Naive B cell (primary cell): ENCODE results near the gene AMOTL2. TPM values are rescaled to one million over a fixed set of nuclear protein-coding genes. Genes with fewer than 3 reads are reported as not detected.

ENCODE experiments used
- ATAC-seq, 2 donors: fragments of 150-1000 bp; cut with Tn5 transposase; 2 replicates each; pipeline ENCODE4 v1.10.0; 2021; ENCODE audit warnings: low read depth in 2 of 2, mild to moderate bottlenecking in 2 of 2, moderate library complexity in 2 of 2
- DNase-seq: peaks from one replicate; pipeline ENCODE4 v3.0.0; 2022
- H3K27ac Mint-ChIP-seq, 6 donors: one replicate each; pipeline ENCODE4 v1.8.0; 2020 to 2022; ENCODE audit warnings: mild to moderate bottlenecking in 6 of 6, mixed read lengths in 6 of 6, moderate library complexity in 5 of 6, inconsistent platforms in 2 of 6
- H3K27me3 Mint-ChIP-seq, 3 donors: one replicate each; pipeline ENCODE4 v1.8.0; 2021 to 2022; ENCODE audit warnings: mixed read lengths in 3 of 3, mild to moderate bottlenecking in 1 of 3
- H3K36me3 Mint-ChIP-seq, 2 donors: one replicate each; pipeline ENCODE4 v1.8.0; 2020 to 2022; ENCODE audit warnings: mixed read lengths in 2 of 2, inconsistent platforms in 1 of 2, mild to moderate bottlenecking in 1 of 2
- H3K4me1 Mint-ChIP-seq, 3 donors: one replicate each; pipeline ENCODE4 v1.8.0; 2020 to 2022; ENCODE audit warnings: mixed read lengths in 3 of 3, inconsistent platforms in 1 of 3, mild to moderate bottlenecking in 1 of 3, moderate library complexity in 1 of 3
- H3K4me3 Mint-ChIP-seq, 8 donors: one replicate each; pipeline ENCODE4 v1.8.0; 2020 to 2022; ENCODE audit warnings: mild to moderate bottlenecking in 8 of 8, mixed read lengths in 8 of 8, moderate library complexity in 8 of 8, inconsistent platforms in 2 of 8
- H3K9me3 Mint-ChIP-seq, 7 donors: one replicate each; pipeline ENCODE4 v1.8.0; 2020 to 2022; ENCODE audit warnings: mixed read lengths in 7 of 7, mild to moderate bottlenecking in 5 of 7, inconsistent platforms in 2 of 7, moderate library complexity in 1 of 7
- polyA plus RNA-seq, 6 donors: library from polyadenylated mRNA; unstranded; fragments of 300-500 nt; fragmentation: Illumina TruSeq; gene quantifications; one replicate each; pipeline ENCODE4 v1.2.3, GENCODE V29; 2021; ENCODE audit warnings: low read depth in 6 of 6

Gene AMOTL2
- polyA plus RNA-seq, 6 donors from 2014 or later = not detected

DNA sequence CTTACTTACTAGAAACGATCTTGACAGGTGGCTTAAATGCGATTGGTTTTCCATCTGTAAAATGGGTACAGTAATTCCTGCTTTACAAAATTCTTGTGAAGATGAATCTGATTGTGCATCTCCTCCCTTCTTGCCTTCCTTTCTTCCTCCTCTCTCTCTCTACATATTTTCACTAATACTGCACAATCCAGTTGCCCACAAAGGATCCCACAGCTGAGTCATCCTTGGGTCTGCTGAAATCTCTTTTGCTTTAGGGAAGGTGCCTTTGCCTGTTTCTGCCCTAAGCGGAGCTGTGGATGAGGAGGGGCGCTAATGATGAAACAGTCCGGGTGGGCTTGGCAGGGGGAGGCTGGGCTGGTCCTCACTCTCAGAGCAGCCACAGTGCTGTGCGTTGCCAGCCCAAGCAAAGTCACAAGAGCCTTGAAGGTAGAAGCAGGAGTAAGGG, 46.1 kb downstream of the AMOTL2 start:
- ATAC-seq (no peak), DNase-seq (no peak)
- Mint-ChIP-seq H3K4me1 (no peaks in the 10 kb centered on the region), H3K9me3 (no peaks in the 10 kb centered on the region), H3K4me3 (no peak overlapping the region), H3K36me3 (no peaks in the 10 kb centered on the region), H3K27me3 (peaks cover 18 to 47% (median 29%) of the 10 kb centered on the region in 3 donors), H3K27ac (peak overlapping the region in 1 of 6 donors; percentile 28)

DNA sequence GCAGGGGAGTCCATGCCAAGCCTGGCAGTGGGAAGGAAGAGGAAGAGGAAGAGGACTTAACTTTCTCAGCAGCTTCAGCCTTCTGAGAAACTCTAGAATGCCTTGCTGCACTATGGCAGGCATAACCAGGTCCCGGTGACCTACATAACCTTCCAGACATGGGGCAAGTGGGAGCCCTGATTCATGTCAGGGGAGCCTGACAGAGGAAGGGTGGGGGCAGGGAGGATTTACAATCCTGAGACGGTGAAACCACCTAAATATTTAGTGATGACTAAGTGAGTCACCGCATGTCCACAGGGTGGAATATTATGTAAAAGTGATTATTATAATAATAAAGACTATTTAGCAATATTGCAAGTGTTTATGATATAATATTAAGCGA, 46.7 kb downstream of the AMOTL2 start:
- Mint-ChIP-seq H3K4me3 (no peak overlapping the region), H3K9me3 (no peaks in the 10 kb centered on the region)
- no peak for ATAC-seq

DNA sequence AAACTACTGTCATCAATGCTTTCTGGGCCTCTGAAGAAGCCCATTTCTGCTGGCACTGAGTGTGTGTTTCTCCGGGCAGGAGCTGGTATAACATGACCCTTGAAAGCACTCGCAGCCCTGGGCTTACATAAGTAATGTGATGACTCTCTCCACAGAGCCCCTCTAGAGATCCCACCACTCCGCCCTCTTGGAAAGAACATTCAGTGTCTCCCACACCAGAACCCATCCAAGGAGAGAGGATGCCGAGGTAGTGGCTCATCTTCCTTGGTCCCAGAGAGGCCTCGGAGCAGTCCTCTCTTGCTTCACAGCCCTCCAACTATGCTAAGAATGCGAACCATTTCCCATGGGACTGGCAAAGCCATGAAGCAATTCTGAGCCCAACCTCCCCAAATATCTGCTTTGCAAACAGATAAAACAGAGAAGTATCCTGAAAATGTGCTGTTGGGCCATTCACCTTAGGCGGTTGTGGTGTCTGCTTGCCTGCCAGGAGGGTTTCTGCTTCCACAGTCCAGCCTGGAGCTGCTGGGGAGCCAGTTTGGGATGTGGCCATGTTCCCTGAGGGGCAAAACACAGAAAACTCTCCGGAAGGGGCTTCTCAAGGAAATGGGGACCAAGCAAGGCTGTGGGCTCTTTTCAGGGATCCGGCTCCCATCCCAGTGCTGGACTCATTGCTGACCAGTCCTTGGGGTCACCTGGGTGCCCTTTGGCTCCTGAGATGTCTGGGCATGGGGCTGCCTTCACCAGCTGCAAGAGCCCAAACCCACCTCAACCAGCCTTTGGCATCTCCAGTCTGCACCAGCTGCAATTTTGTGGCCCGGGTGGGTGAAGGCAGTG, 47.3 kb downstream of the AMOTL2 start:
- Mint-ChIP-seq H3K4me1 (no peaks in the 10 kb centered on the region), H3K9me3 (no peaks in the 10 kb centered on the region), H3K4me3 (no peak overlapping the region), H3K27me3 (peaks cover 24 to 45% (median 27%) of the 10 kb centered on the region in 3 donors), H3K36me3 (no peaks in the 10 kb centered on the region), H3K27ac (no peak overlapping the region)
- DNase-seq (no peak), ATAC-seq (no peak)

More for the DNA sequence above, 46.7 kb downstream of the AMOTL2 start:
- Mint-ChIP-seq H3K27me3 (peaks cover 24 to 49% (median 30%) of the 10 kb centered on the region in 3 donors), H3K36me3 (no peaks in the 10 kb centered on the region), H3K27ac (no peak overlapping the region), H3K4me1 (no peaks in the 10 kb centered on the region)
- DNase-seq = no peak

DNA sequence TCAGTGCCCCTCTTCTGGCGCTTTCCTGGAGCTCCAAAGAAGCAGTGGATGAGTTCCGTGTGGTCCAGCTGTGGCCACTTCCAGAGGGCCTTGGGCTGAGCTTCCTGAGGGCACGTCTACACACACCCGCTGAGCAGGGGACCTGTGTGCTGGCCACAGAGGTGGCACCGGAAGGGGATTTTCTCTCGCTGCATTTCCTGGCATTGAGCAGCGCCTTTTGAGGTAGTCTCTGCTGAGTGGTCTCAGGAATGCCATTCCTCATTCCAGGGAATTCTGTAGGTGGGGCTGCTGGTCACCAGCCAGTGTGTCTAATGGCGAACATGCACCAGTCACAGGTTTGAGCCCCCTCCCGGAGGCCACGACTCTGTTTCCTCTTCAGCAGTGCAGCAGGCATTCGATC, 48.1 kb downstream of the AMOTL2 start:
- Mint-ChIP-seq H3K4me3 (no peak overlapping the region), H3K27ac (no peak overlapping the region), H3K4me1 (no peaks in the 10 kb centered on the region)

GRCh38 chr3:134325706-134326105, 48.5 kb downstream of the AMOTL2 start:
- H3K4me1 Mint-ChIP-seq = no peaks in the 10 kb centered on the region
- DNase-seq (no peak), ATAC-seq (no peak)
- H3K4me3 Mint-ChIP-seq = no peak overlapping the region
- H3K36me3 Mint-ChIP-seq = no peaks in the 10 kb centered on the region
- peaks cover 24 to 42% (median 30%) of the 10 kb centered on the region in 3 donors for H3K27me3 Mint-ChIP-seq
- H3K27ac Mint-ChIP-seq = no peak overlapping the region
- no peaks in the 10 kb centered on the region for H3K9me3 Mint-ChIP-seq

More for the DNA sequence above, 48.1 kb downstream of the AMOTL2 start:
- Mint-ChIP-seq H3K27me3 (peaks cover 24 to 45% (median 27%) of the 10 kb centered on the region in 3 donors), H3K36me3 (no peaks in the 10 kb centered on the region), H3K9me3 (no peaks in the 10 kb centered on the region)
- no peak for DNase-seq
- ATAC-seq = no peak

DNA sequence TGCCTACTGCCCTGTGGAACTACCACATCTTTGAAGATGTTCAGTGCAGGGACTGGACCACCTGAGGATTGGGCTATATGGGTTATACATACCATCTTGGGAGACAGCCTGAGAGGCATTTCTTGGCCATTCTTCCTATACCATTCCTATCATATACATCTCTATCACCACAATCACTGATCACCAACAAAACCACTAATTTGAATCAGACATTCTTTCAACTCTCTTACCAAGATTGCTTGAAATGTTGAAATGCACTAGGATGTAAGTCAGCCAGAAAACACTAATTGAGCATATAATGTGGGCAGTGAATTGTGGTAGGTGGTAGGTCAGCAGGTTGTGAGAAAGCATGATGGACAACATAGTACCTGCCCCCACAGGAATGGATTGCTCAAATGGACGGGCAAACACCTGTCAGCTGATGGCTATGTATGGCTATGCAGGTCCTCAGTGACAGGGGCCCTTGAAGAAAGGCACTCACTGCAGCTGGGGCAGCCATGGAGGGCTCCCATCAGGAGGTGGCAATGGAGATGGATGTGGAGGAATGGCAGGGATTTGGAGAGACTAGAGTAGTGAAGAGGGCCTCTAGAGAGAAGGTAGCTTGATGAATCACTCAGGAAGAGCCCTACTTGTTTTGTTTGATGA, 49.1 kb downstream of the AMOTL2 start:
- Mint-ChIP-seq H3K27me3 (peaks cover 20 to 37% (median 34%) of the 10 kb centered on the region in 3 donors), H3K4me3 (no peak overlapping the region), H3K4me1 (no peaks in the 10 kb centered on the region), H3K27ac (peak overlapping the region in 1 of 6 donors; percentile 5), H3K36me3 (no peaks in the 10 kb centered on the region), H3K9me3 (no peaks in the 10 kb centered on the region)
- no peak for ATAC-seq
- DNase-seq = no peak

GRCh38 chr3:134323966-134324962, 50.0 kb downstream of the AMOTL2 start:
- Mint-ChIP-seq H3K36me3 (no peaks in the 10 kb centered on the region), H3K27me3 (peaks cover 18 to 28% (median 28%) of the 10 kb centered on the region in 3 donors), H3K27ac (no peak overlapping the region), H3K4me3 (no peak overlapping the region), H3K9me3 (no peaks in the 10 kb centered on the region), H3K4me1 (no peaks in the 10 kb centered on the region)
- ATAC-seq (no peak), DNase-seq (no peak)

DNA sequence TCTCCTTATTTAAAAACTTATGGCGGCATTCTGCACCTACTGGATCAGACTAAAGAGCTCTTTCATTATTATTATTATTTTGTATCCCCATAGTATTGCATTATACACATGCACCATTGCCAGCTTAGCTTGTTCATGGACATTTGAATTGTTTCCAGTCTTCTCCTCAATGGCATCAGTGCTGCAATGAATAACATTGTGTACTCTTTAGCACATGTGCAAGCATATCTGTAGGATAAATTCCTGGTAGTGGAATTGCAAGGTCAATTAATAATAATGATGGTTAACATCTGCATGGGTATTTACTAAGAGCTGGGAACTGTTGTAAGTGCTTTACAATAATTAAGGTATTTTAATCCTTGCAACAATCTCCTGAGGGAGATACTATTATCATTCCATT, 52.0 kb downstream of the AMOTL2 start:
- H3K36me3 Mint-ChIP-seq = no peaks in the 10 kb centered on the region
- no peaks in the 10 kb centered on the region for H3K4me1 Mint-ChIP-seq
- H3K27ac Mint-ChIP-seq = no peak overlapping the region
- DNase-seq = no peak
- peaks cover 26 to 33% (median 30%) of the 10 kb centered on the region in 3 donors for H3K27me3 Mint-ChIP-seq
- no peak for ATAC-seq
- H3K9me3 Mint-ChIP-seq = peaks cover 0 to 2% (median 0%) of the 10 kb centered on the region in 7 donors
- H3K4me3 Mint-ChIP-seq = no peak overlapping the region

DNA sequence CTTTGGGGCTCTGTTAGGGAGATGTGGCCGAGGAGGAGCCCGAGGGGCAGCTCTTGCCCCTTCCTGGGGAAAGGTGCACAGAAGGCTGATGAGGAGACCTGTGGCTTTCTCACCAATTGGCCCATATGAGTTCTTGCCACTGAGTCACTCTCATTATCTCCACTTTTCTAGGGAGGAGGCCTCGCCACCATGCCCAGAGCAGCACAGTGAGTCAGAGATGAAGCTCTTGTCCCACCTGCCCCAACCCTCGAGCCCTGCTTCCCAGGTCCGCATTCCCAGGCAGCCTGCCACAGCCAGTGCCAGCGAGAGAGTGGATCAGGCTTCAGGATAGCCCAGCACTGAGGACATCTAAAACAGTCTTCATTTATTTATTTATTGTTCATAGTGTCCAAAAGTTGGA, 53.5 kb downstream of the AMOTL2 start:
- Mint-ChIP-seq H3K27ac (no peak overlapping the region), H3K9me3 (peaks cover 0 to 2% (median 0%) of the 10 kb centered on the region in 7 donors), H3K4me1 (no peaks in the 10 kb centered on the region), H3K4me3 (no peak overlapping the region), H3K27me3 (peaks cover 32 to 34% (median 33%) of the 10 kb centered on the region in 3 donors), H3K36me3 (no peaks in the 10 kb centered on the region)
- DNase-seq (no peak), ATAC-seq (no peak)

- ATAC-seq = no peak
- H3K4me1 Mint-ChIP-seq = no peaks in the 10 kb centered on the region
These were observed 54.3 kb downstream of the AMOTL2 start for GRCh38 chr3:134319931-134320330.

DNA sequence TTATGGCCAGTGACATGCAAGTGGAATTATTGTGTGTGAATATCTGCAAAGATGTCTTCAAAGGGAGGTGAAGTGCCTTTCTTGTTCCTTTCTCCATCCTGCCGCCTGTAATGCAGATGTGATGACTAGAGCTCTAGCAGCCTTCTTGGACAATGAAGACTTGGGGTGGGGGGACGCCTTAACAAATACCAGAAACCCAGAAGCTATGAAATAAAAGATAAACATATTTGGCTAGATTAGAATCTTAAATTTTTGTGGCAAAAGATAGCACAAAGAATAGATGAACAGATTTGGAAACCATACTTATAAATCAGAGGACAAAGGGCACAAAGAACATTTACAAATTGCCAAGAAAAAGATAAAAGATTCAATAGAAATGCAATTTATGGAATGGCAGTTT, 56.1 kb downstream of the AMOTL2 start:
- ATAC-seq = no peak

More at GRCh38 chr3:134319931-134320330, 54.3 kb downstream of the AMOTL2 start:
- Mint-ChIP-seq H3K27me3 (peaks cover 27 to 33% (median 31%) of the 10 kb centered on the region in 3 donors), H3K27ac (no peak overlapping the region), H3K4me3 (no peak overlapping the region), H3K36me3 (no peaks in the 10 kb centered on the region), H3K9me3 (peaks cover 0 to 2% (median 0%) of the 10 kb centered on the region in 7 donors)
- no peak for DNase-seq

GRCh38 chr3:134317106-134317947, 56.9 kb downstream of the AMOTL2 start:
- H3K36me3 Mint-ChIP-seq = peaks cover 0 to 7% of the 10 kb centered on the region in 2 donors
- peaks cover 0 to 4% (median 0%) of the 10 kb centered on the region in 3 donors for H3K4me1 Mint-ChIP-seq
- DNase-seq (no peak), ATAC-seq (no peak)
- peaks cover 21 to 37% (median 36%) of the 10 kb centered on the region in 3 donors for H3K27me3 Mint-ChIP-seq
- peaks cover 0 to 2% (median 0%) of the 10 kb centered on the region in 7 donors for H3K9me3 Mint-ChIP-seq
- H3K27ac Mint-ChIP-seq = no peak overlapping the region
- H3K4me3 Mint-ChIP-seq = no peak overlapping the region

More for the DNA sequence above, 56.1 kb downstream of the AMOTL2 start:
- Mint-ChIP-seq H3K27me3 (peaks cover 27 to 42% (median 40%) of the 10 kb centered on the region in 3 donors), H3K4me1 (peaks cover 0 to 4% (median 0%) of the 10 kb centered on the region in 3 donors), H3K4me3 (no peak overlapping the region), H3K27ac (no peak overlapping the region), H3K9me3 (peaks cover 0 to 2% (median 0%) of the 10 kb centered on the region in 7 donors), H3K36me3 (peaks cover 0 to 7% of the 10 kb centered on the region in 2 donors)
- no peak for DNase-seq
